HG03575 (cell line): ENCODE results near the gene RRP7A.
"Not testable (repeated sequence)": the region's sequence is repeated elsewhere in the genome, so short reads cannot be mapped to it uniquely, and the experiment has no call there.

ENCODE experiments used
- ATAC-seq: cut with Tn5 transposase; IDR thresholded peaks from one replicate; pipeline ENCODE4 v1.9.1; 2021; ENCODE audit not compliant: unreplicated experiment, insufficient number of reproducible peaks, low FRiP score; ENCODE audit errors: extremely low read depth

The RRP7A gene

GRCh38 chr22:42519525-42520401 is at the start of gene RRP7A:
Gene RRP7A (minus strand): TSS chr22:42519796. CDS start chr22:42519786, 10 bp downstream.
- ATAC-seq, result no peak

- ATAC-seq, result not testable (repeated sequence)
These were observed 48.4 kb upstream of the RRP7A start for GRCh38 chr22:42567950-42568349.

GRCh38 chr22:42565956-42566355 is 46.4 kb upstream of the RRP7A start:
- ATAC-seq, result no peak

DNA sequence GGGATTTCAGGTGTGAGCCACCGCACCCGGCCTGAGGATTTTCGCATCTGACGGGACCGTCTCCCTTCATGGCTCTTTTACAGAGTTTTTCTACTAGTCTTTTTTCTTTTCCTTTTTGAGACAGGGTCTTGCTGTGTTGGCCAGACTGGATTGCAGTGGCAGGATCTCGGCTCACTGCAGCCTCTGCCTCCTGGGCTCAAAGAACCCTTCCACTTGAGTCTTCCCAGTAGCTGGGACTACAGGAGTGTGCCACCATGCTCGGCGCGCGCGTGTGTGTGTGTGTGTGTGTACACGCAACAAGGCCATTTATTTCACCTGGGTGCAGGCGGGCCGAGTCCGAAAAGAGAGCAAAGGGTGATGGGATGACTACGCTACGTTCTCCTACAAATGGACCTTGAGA is 45.1 kb upstream of the RRP7A start:
- no peak for ATAC-seq

GRCh38 chr22:42563943-42564342 is 44.3 kb upstream of the RRP7A start:
- not testable (repeated sequence) for ATAC-seq

- no peak for ATAC-seq
These were observed 43.1 kb upstream of the RRP7A start for GRCh38 chr22:42562684-42563083.

GRCh38 chr22:42562279-42562678 is 42.7 kb upstream of the RRP7A start:
- ATAC-seq, result no peak

DNA sequence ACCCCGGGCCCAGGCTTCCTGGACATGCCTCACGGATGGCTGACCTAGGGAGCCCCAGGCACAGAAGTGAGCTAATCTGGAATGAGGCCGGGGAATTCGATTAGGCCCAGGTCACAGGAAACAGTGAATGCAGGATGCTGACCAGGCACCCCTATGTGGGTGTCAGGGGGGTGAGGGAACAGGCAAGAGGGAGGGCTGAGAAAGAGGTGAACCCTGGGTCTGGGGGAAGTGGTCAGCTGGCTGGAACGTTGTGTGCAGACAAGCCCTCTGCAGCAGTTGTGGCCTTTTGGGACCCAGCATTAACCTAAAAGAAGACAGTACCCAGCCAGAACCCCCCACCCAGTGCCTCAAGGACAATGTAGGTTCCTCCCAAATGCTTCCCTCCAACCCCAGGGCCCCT is 42.3 kb upstream of the RRP7A start:
- no peak for ATAC-seq

GRCh38 chr22:42560781-42561180 is 41.2 kb upstream of the RRP7A start:
- ATAC-seq, result no peak

DNA sequence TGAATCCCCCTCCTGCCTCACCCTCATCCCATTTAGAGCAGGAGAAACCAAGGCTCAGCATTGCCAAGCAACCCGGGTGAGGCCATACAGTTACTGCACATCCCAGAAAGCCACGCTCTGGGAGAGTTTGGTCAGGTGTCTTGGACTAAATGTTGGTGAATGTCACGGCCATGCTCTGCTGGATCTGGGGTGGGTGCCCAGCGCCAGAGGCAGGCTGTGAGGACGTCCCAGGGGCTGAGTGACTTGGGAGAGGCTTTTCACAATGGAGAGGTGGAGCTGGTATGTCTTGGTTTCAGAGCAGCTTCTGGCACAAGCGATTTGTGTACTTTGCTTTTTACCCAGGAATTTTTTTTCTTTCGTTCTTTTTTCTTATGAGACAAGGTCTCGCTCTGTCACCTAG is 40.8 kb upstream of the RRP7A start:
- ATAC-seq, result no peak

DNA sequence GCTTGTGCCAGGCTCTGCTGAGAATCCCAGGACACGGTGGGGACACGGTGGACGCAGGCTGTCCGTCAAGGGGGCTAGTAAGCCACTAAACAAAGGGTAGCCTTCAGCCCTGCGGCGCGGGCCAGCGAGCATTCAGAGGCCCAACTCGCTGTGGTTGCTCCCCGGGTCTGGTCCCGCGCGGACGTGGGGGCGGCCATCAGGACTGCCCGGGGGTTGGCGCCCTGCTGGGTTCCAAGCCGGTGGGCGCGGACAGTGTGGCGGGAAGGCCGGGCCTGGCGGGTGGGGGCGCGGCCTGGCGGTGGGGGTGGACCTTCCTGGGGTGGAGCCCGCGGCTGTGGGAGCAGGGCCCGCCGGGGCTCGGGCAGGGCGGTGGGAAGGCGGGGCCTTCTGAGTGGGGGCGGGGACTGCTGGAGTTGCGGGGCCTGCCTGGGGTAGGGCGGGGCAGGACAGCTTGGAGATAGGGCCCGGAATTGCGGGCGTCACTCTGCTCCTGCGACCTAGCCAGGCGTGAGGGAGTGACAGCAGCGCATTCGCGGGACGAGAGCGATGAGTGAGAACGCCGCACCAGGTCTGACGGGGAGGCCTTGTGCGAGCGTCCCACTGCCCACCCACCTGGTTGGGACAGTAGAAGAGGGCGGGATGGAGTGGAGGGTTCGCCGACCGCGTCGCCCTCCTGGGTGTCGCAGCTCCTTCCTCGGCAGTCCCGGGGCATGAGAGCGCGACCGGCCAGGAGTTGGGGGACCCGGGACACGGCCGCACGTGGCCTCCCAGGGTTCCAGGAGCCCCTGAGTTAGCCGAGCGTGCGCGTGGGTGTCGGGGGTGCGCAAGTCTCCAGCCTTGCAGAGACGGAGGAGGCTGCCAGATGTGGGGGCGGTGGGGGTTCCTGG is 34.1 kb upstream of the RRP7A start, which contains the start of gene SERHL2:
Gene SERHL2, plus strand, starts transcription at position 482 of the 887 bp plus-strand sequence. Its CDS starts 65 bp downstream, at position 547.
- ATAC-seq, result no peak

DNA sequence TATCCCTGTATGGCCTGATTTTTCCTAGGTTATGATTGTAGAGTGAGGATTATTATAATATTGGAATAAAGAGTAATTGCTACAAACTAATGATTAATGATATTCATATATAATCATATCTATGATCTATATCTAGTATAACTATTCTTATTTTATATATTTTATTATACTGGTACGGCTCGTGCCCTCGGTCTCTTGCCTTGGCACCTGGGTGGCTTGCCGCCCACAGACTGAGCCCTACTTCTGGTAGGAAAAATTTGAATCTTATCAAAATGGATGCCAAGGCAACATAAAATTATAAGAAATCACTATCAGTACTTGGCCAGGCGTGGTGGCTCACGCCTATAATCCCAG is 32.7 kb upstream of the RRP7A start:
- not testable (repeated sequence) for ATAC-seq

DNA sequence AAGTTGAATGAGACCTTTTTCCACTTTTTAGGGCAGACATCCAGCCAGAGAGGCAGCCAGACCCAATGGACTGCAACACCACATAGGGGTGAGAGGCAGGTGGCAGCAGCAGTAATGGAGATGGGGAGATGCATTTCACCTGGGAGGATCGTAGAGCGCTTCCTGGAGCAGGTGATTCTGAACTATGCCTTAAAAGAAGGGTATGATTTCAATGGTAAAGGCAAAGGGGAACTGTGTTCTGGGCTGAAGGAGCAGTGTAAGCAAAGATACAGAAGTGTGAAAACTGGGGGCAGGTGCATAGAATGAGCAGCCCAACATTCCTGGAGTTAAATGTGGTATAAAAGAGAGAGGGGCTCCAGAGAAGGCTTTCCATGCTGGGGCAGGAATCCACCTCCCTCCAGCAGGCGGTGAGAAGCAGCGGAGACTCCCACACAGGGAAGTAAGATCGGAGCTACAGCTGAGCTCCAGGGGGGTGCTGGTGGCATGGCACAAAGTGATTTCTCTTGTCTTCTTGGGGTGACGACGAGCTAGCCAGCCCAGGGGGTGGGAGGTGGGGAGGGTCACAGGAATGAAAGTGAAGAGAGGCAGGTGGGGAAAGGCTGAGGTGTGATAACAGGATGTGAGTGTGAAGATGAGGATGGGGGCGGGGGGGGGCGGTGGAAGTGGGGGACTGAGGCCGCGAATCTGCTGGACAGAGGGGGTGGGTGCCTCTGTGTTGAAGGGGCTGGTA is 29.9 kb upstream of the RRP7A start:
- ATAC-seq, result no peak

DNA sequence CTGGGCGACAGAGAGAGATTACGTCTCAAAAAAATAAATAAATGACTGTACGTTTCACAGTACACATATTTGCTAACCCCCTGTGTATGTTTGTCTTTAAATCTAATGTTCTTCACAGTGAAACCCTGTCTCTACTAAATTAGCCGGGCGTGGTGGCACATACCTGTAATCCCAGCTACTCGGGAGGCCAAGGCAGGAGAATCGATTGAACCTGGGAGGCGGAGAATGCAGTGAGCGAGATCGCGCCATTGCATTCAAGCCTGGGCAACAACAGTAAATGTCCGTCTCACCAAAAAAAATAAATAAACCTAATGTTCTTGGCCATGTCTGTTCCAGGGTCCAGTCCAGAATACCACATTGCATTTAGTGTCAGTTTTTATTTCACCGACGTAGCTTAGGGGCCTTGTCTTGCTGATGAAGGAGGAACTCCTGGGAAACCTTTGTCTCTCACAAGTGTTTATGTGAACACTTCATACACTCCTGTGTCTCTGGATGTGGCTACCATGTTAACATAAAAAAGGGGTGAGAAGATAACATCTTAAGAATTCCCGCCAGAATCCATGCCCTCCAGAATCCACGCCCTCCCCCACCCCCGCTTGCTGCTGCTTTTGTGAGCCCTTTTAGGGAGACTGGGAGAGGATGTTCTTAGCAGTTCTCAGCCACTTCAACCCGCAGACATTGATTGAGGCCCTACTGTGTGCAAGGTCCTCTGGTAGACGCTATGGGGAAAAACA is 29.2 kb upstream of the RRP7A start:
- ATAC-seq, result no peak

DNA sequence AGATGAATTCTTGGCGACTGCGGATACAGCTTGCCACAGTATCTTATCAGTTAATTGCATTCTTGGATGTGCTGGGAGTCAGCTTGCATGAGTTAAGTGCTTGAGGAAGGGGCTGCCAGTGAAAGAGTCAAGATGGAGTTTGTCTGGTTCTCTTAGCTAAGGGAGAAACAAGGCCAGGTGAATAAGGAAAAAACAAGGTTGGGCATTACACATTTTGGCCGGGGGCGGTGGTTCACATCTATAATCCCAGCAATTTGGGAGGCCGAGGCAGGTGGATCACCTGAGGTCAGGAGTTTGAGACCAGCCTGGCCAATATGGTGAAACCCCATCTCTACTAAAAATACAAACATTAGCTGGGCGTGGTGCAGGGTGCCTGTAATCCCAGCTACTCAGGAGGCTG is 28.5 kb upstream of the RRP7A start:
- not testable (repeated sequence) for ATAC-seq

- ATAC-seq, result no peak
These were observed 28.0 kb upstream of the RRP7A start for GRCh38 chr22:42547562-42547961.

GRCh38 chr22:42544686-42545085 is 25.1 kb upstream of the RRP7A start:
- no peak for ATAC-seq

DNA sequence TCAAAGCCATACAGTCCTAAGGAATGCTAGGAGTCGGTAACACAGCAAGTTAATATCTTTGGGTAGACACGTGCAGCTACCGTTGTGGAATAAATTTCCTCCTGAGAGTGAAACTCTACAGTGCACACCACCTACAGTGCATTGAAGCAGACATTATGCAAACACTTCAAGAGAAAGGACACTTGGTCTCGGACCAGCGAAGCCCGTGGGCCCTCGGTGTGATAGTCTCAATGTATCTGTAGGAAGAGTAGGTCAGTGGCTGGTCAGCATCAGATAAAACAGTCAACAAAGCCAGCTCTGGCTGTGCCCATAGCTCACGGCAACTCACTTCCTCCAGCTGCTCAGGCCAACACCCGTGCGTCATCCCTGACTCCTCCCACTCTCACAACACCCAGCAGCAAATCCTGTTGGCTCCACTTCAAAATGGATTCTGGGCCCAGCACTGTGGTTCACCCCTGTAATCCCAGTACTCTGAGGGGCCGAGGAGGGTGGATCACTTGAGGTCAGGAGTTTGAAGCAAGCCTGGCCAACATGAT is 19.7 kb upstream of the RRP7A start:
- ATAC-seq, result not testable (repeated sequence)
